ENCODE data around the gene MTERF2.

MTERF2 gene

GRCh38 chr12:106954462-106955376 lies 32.2 kb downstream of the MTERF2 start:
- DNase-seq (ENCODE audit: low read depth, low spot score) = no peak

GRCh38 chr12:106953352-106954250 lies 33.3 kb downstream of the MTERF2 start:
- no peak for DNase-seq (ENCODE audit: low read depth, low spot score)

GRCh38 chr12:106950591-106950990 lies 36.4 kb downstream of the MTERF2 start:
- DNase-seq (ENCODE audit: low read depth, low spot score) = no peak

GRCh38 chr12:106947461-106947860 lies 39.5 kb downstream of the MTERF2 start:
- no peak for DNase-seq (ENCODE audit: low read depth, low spot score)

DNA sequence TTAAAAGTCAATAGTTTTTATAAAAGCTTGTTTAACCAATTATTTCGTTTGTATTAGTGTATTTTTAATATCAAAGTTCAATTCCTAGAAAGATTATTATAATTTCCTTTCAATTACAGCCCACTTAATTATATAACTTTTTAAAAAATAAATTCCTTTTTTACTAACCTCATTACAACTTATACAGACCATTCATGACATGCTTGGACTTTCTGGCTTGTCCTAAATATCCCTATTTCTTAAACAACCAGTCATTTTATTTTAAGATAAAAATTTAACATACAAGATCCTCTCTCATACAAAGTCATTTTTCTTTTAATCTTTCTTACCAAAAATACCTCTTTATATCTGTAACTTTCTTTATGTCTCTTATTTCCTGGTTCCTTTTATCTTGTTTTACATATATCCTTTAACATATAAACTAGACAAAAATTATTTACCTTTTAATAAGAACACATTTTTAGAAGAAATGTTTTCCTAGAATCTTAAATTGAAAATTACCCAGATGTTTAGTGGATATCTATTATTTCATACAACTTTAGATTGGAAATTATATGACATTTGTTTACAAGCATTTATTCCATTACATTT lies 41.6 kb downstream of the MTERF2 start:
- no peak for DNase-seq (ENCODE audit: low read depth, low spot score)

GRCh38 chr12:106942775-106943174 lies 44.2 kb downstream of the MTERF2 start:
- no peak for DNase-seq (ENCODE audit: low read depth, low spot score)

GRCh38 chr12:106941481-106942156 lies 45.3 kb downstream of the MTERF2 start:
- no peak for DNase-seq (ENCODE audit: low read depth, low spot score)

- no peak for DNase-seq (ENCODE audit: low read depth, low spot score)
Measured at GRCh38 chr12:106934277-106934676, 52.7 kb downstream of the MTERF2 start.
